H1 (cell line): Measurements from ENCODE around the gene LRBA. TPM values are rescaled to one million over a fixed set of nuclear protein-coding genes. Genes with fewer than 3 reads are reported as not detected.

ENCODE experiments used
- BCL11A ChIP-seq, 2 experiments: IDR thresholded peaks; one replicate each; pipeline ENCODE4 v1.6.1; 2011; ENCODE audit warnings: low read depth in 2 of 2, low read length in 2 of 2, mild to moderate bottlenecking in 2 of 2
- CHD7 ChIP-seq: fragments of 300-600 bp; sonication (generic); IDR thresholded peaks from 2 replicates; pipeline ENCODE4 v1.7.1; 2012; ENCODE audit warnings: low read length, moderate library complexity, mild to moderate bottlenecking, inconsistent platforms; ENCODE audit not compliant: insufficient replicate concordance
- JUN ChIP-seq: IDR thresholded peaks from 2 replicates; pipeline ENCODE4 v1.6.1; 2011; ENCODE audit warnings: low read depth, mild to moderate bottlenecking, improper control_type of control experiment, low read length
- RAD21 ChIP-seq, 2 experiments: IDR thresholded peaks in 1 of 2; conservative IDR thresholded peaks in 1 of 2; 2 replicates each; pipeline ENCODE4 v1.6.1; 2011; ENCODE audit warnings: low read depth in 2 of 2, low read length in 2 of 2, improper control_type of control experiment in 1 of 2, inconsistent platforms in 1 of 2, mild to moderate bottlenecking in 1 of 2, moderate library complexity in 1 of 2
- polyA plus RNA-seq, 7 experiments: library from polyadenylated mRNA; depleted of rRNA in 3 of 7; stranded (reverse) in 5 of 7; unstranded in 2 of 7; fragments of >200 nt in 5 of 7; fragments of 200-250 nt in 2 of 7; gene quantifications; 1 replicate in 5 of 7; 2 replicates in 1 of 7; 4 replicates in 1 of 7; pipeline versions ENCODE4 v1.2.1 to v1.2.3, GENCODE V29; 2011 to 2013; ENCODE audit warnings: missing spikeins in 2 of 7, mixed read lengths in 2 of 7
- total RNA-seq: library from RNA; stranded (reverse); fragmentation: NEBNext Ultra II Directional; extraction: Animal tissue kit (Norgen Biotek cat#: 25700); gene quantifications from 2 replicates; pipeline ENCODE4 v1.2.1, GENCODE V29; 2021

The LRBA gene
- total and polyA plus RNA-seq, 2 of the 8 experiments (the other 6 are each of a cell fraction or from before 2014, with no cell fraction given): 54.6 to 83.2 TPM

- TF ChIP-seq JUN: no peak
- TF ChIP-seq CHD7: no peak
- TF ChIP-seq RAD21 (IDR thresholded peaks at IDR 0.05 in 1 of 2, conservative IDR thresholded peaks at IDR 0.05 in 1 of 2; ENCODE audit: low read depth in 2 of 2, low read length in 2 of 2): no peak
- no peak for TF ChIP-seq BCL11A (IDR thresholded peaks at IDR 0.05; ENCODE audit: low read depth in 2 of 2, low read length in 2 of 2)
These were observed 20.8 kb upstream of the LRBA start (continued) for GRCh38 chr4:151035911-151036310.
